Esophagus muscularis mucosa (tissue), 3 donors: ENCODE results near the gene TIMM29.

ENCODE experiments used
- POLR2A ChIP-seq: fragments of 450-650 bp; IDR thresholded peaks from one replicate; pipeline ENCODE4 v1.6.1; 2017; ENCODE audit warnings: antibody characterized with exemption, moderate library complexity, mild to moderate bottlenecking, low read depth
- POLR2AphosphoS5 ChIP-seq, 2 donors: sonication (generic); formaldehyde crosslinking; IDR thresholded peaks; one replicate each; pipeline ENCODE4 v1.6.1; 2017; ENCODE audit warnings: antibody characterized with exemption in 2 of 2
- TF ChIP-seq, protein P1 (sequence below), 3 experiments: fragments of 200-600 bp in 2 of 3; fragments of 450-650 bp in 1 of 3; sonication (generic) in 2 of 3; IDR thresholded peaks; one replicate each; pipeline ENCODE4 v1.5.1; 2017 to 2019; ENCODE audit warnings: antibody characterized with exemption in 3 of 3, mild to moderate bottlenecking in 2 of 3, moderate library complexity in 1 of 3

DNA sequence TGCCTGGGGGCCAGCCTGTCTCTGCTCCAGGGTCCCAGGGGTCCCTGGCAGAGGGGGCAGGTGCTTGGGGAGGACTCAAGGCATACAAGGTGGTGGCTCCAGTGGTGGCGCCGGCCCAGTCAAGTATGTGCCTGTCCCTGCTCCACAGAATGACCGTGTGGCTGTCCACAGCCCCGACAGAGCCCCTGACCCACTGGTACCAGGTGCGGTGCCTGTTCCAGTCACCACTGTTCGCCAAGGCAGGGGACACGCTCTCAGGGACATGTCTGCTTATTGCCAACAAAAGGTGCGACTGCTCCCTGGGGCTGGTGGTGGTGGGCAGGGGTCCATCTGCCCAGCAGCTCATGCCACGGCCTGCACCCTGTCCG is 8.3 kb upstream of the TIMM29 start:
- TF ChIP-seq, protein P1, sequence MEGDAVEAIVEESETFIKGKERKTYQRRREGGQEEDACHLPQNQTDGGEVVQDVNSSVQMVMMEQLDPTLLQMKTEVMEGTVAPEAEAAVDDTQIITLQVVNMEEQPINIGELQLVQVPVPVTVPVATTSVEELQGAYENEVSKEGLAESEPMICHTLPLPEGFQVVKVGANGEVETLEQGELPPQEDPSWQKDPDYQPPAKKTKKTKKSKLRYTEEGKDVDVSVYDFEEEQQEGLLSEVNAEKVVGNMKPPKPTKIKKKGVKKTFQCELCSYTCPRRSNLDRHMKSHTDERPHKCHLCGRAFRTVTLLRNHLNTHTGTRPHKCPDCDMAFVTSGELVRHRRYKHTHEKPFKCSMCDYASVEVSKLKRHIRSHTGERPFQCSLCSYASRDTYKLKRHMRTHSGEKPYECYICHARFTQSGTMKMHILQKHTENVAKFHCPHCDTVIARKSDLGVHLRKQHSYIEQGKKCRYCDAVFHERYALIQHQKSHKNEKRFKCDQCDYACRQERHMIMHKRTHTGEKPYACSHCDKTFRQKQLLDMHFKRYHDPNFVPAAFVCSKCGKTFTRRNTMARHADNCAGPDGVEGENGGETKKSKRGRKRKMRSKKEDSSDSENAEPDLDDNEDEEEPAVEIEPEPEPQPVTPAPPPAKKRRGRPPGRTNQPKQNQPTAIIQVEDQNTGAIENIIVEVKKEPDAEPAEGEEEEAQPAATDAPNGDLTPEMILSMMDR (IDR thresholded peaks at IDR 0.05) = no peak
- TF ChIP-seq POLR2A (no peak), POLR2AphosphoS5 (IDR thresholded peaks at IDR 0.05) (no peak)
